NCI-H748 treated with DMSO at 0.1 percent for 48 hours (cell line): ENCODE measurements around the gene FCRL2.

Experiments
- DNase-seq: peaks from one replicate; lab custom pipeline; 2025; lab: John Stamatoyannopoulos, UW

Gene FCRL2

GRCh38 chr1:157776971-157777391, at the start of gene FCRL2:
FCRL2 (minus strand) TSS chr1:157777132; CDS start chr1:157777073, 59 bp downstream.
- DNase-seq, result no peak

GRCh38 chr1:157820299-157820698, 43.4 kb upstream of the FCRL2 start:
- no peak for DNase-seq

GRCh38 chr1:157819896-157820295, 43.0 kb upstream of the FCRL2 start, which contains the start of gene FCRL1:
FCRL1 (minus strand) TSS chr1:157820120; CDS start chr1:157820037, 83 bp downstream.
- no peak for DNase-seq

- no peak for DNase-seq
These were observed 42.3 kb upstream of the FCRL2 start for GRCh38 chr1:157819215-157819614.

GRCh38 chr1:157813269-157813668, 36.3 kb upstream of the FCRL2 start:
- DNase-seq, result no peak

- no peak for DNase-seq
These were observed 29.7 kb upstream of the FCRL2 start for GRCh38 chr1:157806431-157807149.

GRCh38 chr1:157803851-157804250, 26.9 kb upstream of the FCRL2 start:
- DNase-seq, result no peak

- DNase-seq, result no peak
These were observed 23.1 kb upstream of the FCRL2 start for GRCh38 chr1:157799996-157800395.

- DNase-seq, result no peak
These were observed 21.3 kb upstream of the FCRL2 start for GRCh38 chr1:157798211-157798610.

- no peak for DNase-seq
These were observed 8.3 kb upstream of the FCRL2 start for GRCh38 chr1:157785248-157785647.

GRCh38 chr1:157784801-157785200, 7.9 kb upstream of the FCRL2 start:
- DNase-seq, result no peak

GRCh38 chr1:157782931-157783330, 6.0 kb upstream of the FCRL2 start:
- no peak for DNase-seq

GRCh38 chr1:157781048-157781447, 4.1 kb upstream of the FCRL2 start:
- DNase-seq, result no peak

GRCh38 chr1:157775101-157775870, 1.6 kb downstream of the FCRL2 start:
- no peak for DNase-seq

- DNase-seq, result no peak
These were observed 2.5 kb downstream of the FCRL2 start for GRCh38 chr1:157774412-157774811.

GRCh38 chr1:157773493-157774350, 3.2 kb downstream of the FCRL2 start:
- no peak for DNase-seq

GRCh38 chr1:157771661-157772425, 5.1 kb downstream of the FCRL2 start:
- DNase-seq, result no peak

GRCh38 chr1:157770442-157771043, 6.4 kb downstream of the FCRL2 start:
- DNase-seq, result no peak

- no peak for DNase-seq
These were observed 10.1 kb downstream of the FCRL2 start for GRCh38 chr1:157766792-157767191.

GRCh38 chr1:157758018-157758417, 18.9 kb downstream of the FCRL2 start:
- no peak for DNase-seq

- no peak for DNase-seq
These were observed 23.3 kb downstream of the FCRL2 start for GRCh38 chr1:157753611-157754010.
